Activated naive CD4-positive, alpha-beta T cell treated with anti-CD3 and anti-CD28 coated beads, Interleukin-2, amount 50 U/mL, for 16 hours (primary cell): ENCODE data around the gene CTTNBP2.

ENCODE experiments used
- DNase-seq: peaks from one replicate; pipeline ENCODE4 v3.0.0-alpha.2; 2020

Gene CTTNBP2

GRCh38 chr7:117683430-117684175 is 189.6 kb downstream of the CTTNBP2 start:
- DNase-seq = no peak

- no peak for DNase-seq
These were observed 190.4 kb downstream of the CTTNBP2 start for GRCh38 chr7:117682681-117683385.

- DNase-seq = no peak
These were observed 194.1 kb downstream of the CTTNBP2 start for GRCh38 chr7:117679120-117679519.

- DNase-seq = no peak
These were observed 197.5 kb downstream of the CTTNBP2 start for GRCh38 chr7:117675497-117676435.

GRCh38 chr7:117674617-117675016 is 198.6 kb downstream of the CTTNBP2 start:
- DNase-seq = no peak

- no peak for DNase-seq
These were observed 199.4 kb downstream of the CTTNBP2 start for GRCh38 chr7:117673839-117674238.

GRCh38 chr7:117673367-117673766 is 199.9 kb downstream of the CTTNBP2 start:
- no peak for DNase-seq

- DNase-seq = no peak
These were observed 200.8 kb downstream of the CTTNBP2 start for GRCh38 chr7:117672453-117672852.

- no peak for DNase-seq
These were observed 203.4 kb downstream of the CTTNBP2 start for GRCh38 chr7:117669818-117670217.

- no peak for DNase-seq
These were observed 205.8 kb downstream of the CTTNBP2 start for GRCh38 chr7:117667456-117667855.

GRCh38 chr7:117666689-117667088 is 206.6 kb downstream of the CTTNBP2 start:
- no peak for DNase-seq

- DNase-seq = no peak
These were observed 207.2 kb downstream of the CTTNBP2 start for GRCh38 chr7:117666031-117666430.

GRCh38 chr7:117665368-117665767 is 207.9 kb downstream of the CTTNBP2 start:
- DNase-seq = no peak

- no peak for DNase-seq
These were observed 209.2 kb downstream of the CTTNBP2 start for GRCh38 chr7:117664047-117664446.

- DNase-seq = no peak
These were observed 211.9 kb downstream of the CTTNBP2 start for GRCh38 chr7:117661328-117661727.
